HCT116 (cell line): ENCODE measurements around the gene ABHD4. TPM values are rescaled to one million over a fixed set of nuclear protein-coding genes. Genes with fewer than 3 reads are reported as not detected.

ENCODE experiments used
- ATAC-seq: fragments of 200-7000 bp; cut with Tn5 transposase; 2 replicates; pipeline ENCODE4 v1.9.1; 2020; ENCODE audit warnings: mild to moderate bottlenecking, moderate library complexity
- BruUV-seq: library from RNA; stranded (reverse); fragments of 400-500 nt; replicated peaks from 2 replicates; lab custom pipeline; 2021; lab: Mats Ljungman, UMichigan
- CTCF ChIA-PET: fragments of 300-600 bp; sonication (Branson Sonifier 250); formaldehyde crosslinking; loops from one replicate; lab custom pipeline; 2021; ENCODE audit warnings: antibody characterized with exemption; lab: Charles Lee
- POLR2A ChIA-PET: fragments of 300-600, 350-600 bp; sonication (Branson Sonifier 250); formaldehyde crosslinking; loops from one replicate; lab custom pipeline; 2021; ENCODE audit warnings: antibody characterized with exemption; lab: Charles Lee
- RAD21 ChIA-PET, 2 experiments: fragments of 300-600 bp; sonication (Branson Sonifier 250); formaldehyde crosslinking; loops; one replicate each; lab custom pipeline; 2023; ENCODE audit warnings: low total read pairs in 2 of 2; ENCODE audit not compliant: uncharacterized antibody in 2 of 2, unreplicated experiment in 2 of 2, low non-redundant PET in 1 of 2; lab: Charles Lee
- DNase-seq: peaks from one replicate; pipeline ENCODE4 v3.0.0-alpha.2; 2010; ENCODE audit warnings: low read depth, low spot score
- H2AFZ ChIP-seq: fragments of 200-600 bp; shearing (Covaris generic), sonication (generic); 2 replicates; pipeline ENCODE4 v1.6.1; 2017; ENCODE audit warnings: low read depth, mixed run types, mixed read lengths, antibody characterized with exemption, low read length; ENCODE audit not compliant: poor library complexity, severe bottlenecking
- H3K27ac ChIP-seq: 2 replicates; pipeline ENCODE4 v1.5.1; 2012; ENCODE audit warnings: low read depth, low read length
- H3K27me3 ChIP-seq: fragments of 200-600 bp; sonication (generic); 2 replicates; pipeline ENCODE4 v1.6.1; 2016; ENCODE audit warnings: mixed run types, low read length, mixed read lengths; ENCODE audit not compliant: insufficient read depth
- H3K36me3 ChIP-seq, 2 experiments: fragments of 200-500 bp in 1 of 2; fragments of 200-600 bp in 1 of 2; sonication (Bioruptor generic) in 1 of 2; sonication (generic) in 1 of 2; 2 replicates each; pipeline versions ENCODE4 v1.5.1 to v1.6.1; 2014 to 2016; ENCODE audit warnings: low read length in 2 of 2, inconsistent platforms in 1 of 2, mixed read lengths in 1 of 2, mixed run types in 1 of 2; ENCODE audit not compliant: insufficient read depth in 2 of 2, control insufficient read depth in 1 of 2
- H3K4me1 ChIP-seq, 2 experiments: fragments of 200-600 bp in 1 of 2; sonication (generic) in 1 of 2; 2 replicates each; pipeline versions ENCODE4 v1.5.1 to v1.6.1; 2012 to 2017; ENCODE audit warnings: low read length in 2 of 2, inconsistent platforms in 1 of 2, mild to moderate bottlenecking in 1 of 2, mixed read lengths in 1 of 2, mixed run types in 1 of 2, moderate library complexity in 1 of 2; ENCODE audit not compliant: insufficient read depth in 2 of 2, control insufficient read depth in 1 of 2
- H3K4me2 ChIP-seq: fragments of 200-600 bp; sonication (generic); 2 replicates; pipeline ENCODE4 v1.6.1; 2017; ENCODE audit warnings: mixed run types, low read length, mixed read lengths
- H3K4me3 ChIP-seq, 2 experiments: fragments of 200-600 bp in 1 of 2; sonication (generic) in 1 of 2; replicated peaks in 1 of 2; 2 replicates each; pipeline ENCODE4 v1.5.1; 2011 to 2016; ENCODE audit warnings: low read length in 2 of 2, control low read depth in 1 of 2, low read depth in 1 of 2, mild to moderate bottlenecking in 1 of 2, mixed read lengths in 1 of 2, mixed run types in 1 of 2
- H3K79me2 ChIP-seq: fragments of 200-600 bp; sonication (generic); 2 replicates; pipeline ENCODE4 v1.6.1; 2017; ENCODE audit warnings: mild to moderate bottlenecking, mixed run types, low read length, moderate library complexity, mixed read lengths; ENCODE audit not compliant: insufficient read depth
- H3K9ac ChIP-seq: fragments of 200-600 bp; sonication (generic); 2 replicates; pipeline ENCODE4 v1.6.1; 2016; ENCODE audit warnings: low read length, mixed read lengths
- H3K9me2 ChIP-seq: fragments of 200-600 bp; sonication (generic), shearing (Covaris generic); 2 replicates; pipeline ENCODE4 v1.6.1; 2017; ENCODE audit warnings: mixed run types, mild to moderate bottlenecking, moderate library complexity; ENCODE audit not compliant: insufficient read depth
- H3K9me3 ChIP-seq, 2 experiments: fragments of 200-500 bp in 1 of 2; fragments of 200-600 bp in 1 of 2; sonication (Bioruptor generic) in 1 of 2; sonication (generic) in 1 of 2; 2 replicates each; pipeline ENCODE4 v1.6.1; 2014 to 2017; ENCODE audit warnings: low read length in 2 of 2, mixed read lengths in 2 of 2, inconsistent platforms in 1 of 2, low read depth in 1 of 2, mild to moderate bottlenecking in 1 of 2, mixed run types in 1 of 2, moderate library complexity in 1 of 2; ENCODE audit not compliant: control insufficient read depth in 1 of 2, insufficient read depth in 1 of 2
- H4K20me1 ChIP-seq: fragments of 200-600 bp; sonication (generic), shearing (Covaris generic); 2 replicates; pipeline ENCODE4 v1.6.1; 2017; ENCODE audit warnings: mixed run types, mild to moderate bottlenecking, moderate library complexity; ENCODE audit not compliant: insufficient read depth
- ATF3 ChIP-seq: IDR thresholded peaks from 2 replicates; pipeline ENCODE4 v1.6.1; 2012
- CEBPB ChIP-seq: IDR thresholded peaks from 2 replicates; pipeline ENCODE4 v1.6.1; 2012; ENCODE audit warnings: low read depth
- EGR1 ChIP-seq: IDR thresholded peaks from 2 replicates; pipeline ENCODE4 v1.6.1; 2012; ENCODE audit warnings: low read depth
- ELF1 ChIP-seq: IDR thresholded peaks from 2 replicates; pipeline ENCODE4 v1.6.1; 2012; ENCODE audit warnings: low read depth, borderline replicate concordance
- FOSL1 ChIP-seq: IDR thresholded peaks from 2 replicates; pipeline ENCODE4 v1.6.1; 2012; ENCODE audit warnings: low read depth
- POLR2A ChIP-seq: IDR thresholded peaks from 2 replicates; pipeline ENCODE4 v1.7.0; 2011; ENCODE audit warnings: borderline replicate concordance; ENCODE audit not compliant: insufficient read depth, insufficient read length; ENCODE audit errors: extremely low read depth
- POLR2AphosphoS5 ChIP-seq: IDR thresholded peaks from 2 replicates; pipeline ENCODE4 v1.6.1; 2011; ENCODE audit warnings: mild to moderate bottlenecking, low read depth, low read length, moderate library complexity
- SIN3A ChIP-seq: IDR thresholded peaks from 2 replicates; pipeline ENCODE4 v1.6.1; 2012; ENCODE audit warnings: low read depth
- SP1 ChIP-seq: IDR thresholded peaks from 2 replicates; pipeline ENCODE4 v1.6.1; 2012; ENCODE audit warnings: low read depth
- SRF ChIP-seq: IDR thresholded peaks from 2 replicates; pipeline ENCODE4 v1.6.1; 2012; ENCODE audit warnings: low read depth
- TCF7L2 ChIP-seq: IDR thresholded peaks from 2 replicates; pipeline ENCODE4 v1.7.0; 2011; ENCODE audit warnings: borderline replicate concordance, inconsistent platforms; ENCODE audit not compliant: insufficient read depth, insufficient read length; ENCODE audit errors: extremely low read depth
- YY1 ChIP-seq: IDR thresholded peaks from 2 replicates; pipeline ENCODE4 v1.6.1; 2011; ENCODE audit warnings: low read length, low read depth, moderate library complexity, mild to moderate bottlenecking; ENCODE audit not compliant: insufficient replicate concordance; ENCODE audit errors: extremely low read depth
- ZFX ChIP-seq: fragments of 450-650 bp; IDR thresholded peaks from 2 replicates; pipeline ENCODE4 v1.6.1; 2017
- ZNF274 ChIP-seq: fragments of 200-500 bp; sonication (Bioruptor generic); IDR thresholded peaks from 2 replicates; pipeline ENCODE4 v1.6.1; 2014; ENCODE audit warnings: mild to moderate bottlenecking, low read depth, low read length, inconsistent platforms
- intact Hi-C: fragments of 100-400 bp; cut with micrococcal nuclease; formaldehyde crosslinking; loops from 2 replicates; pipeline ENCODE4 v1.10.0; 2022
- total RNA-seq: library from RNA; stranded (reverse); gene quantifications from one replicate; pipeline ENCODE4 v1.2.1, GENCODE V29; 2021; ENCODE audit not compliant: unreplicated experiment
- TF ChIP-seq, protein P1 (sequence below): IDR thresholded peaks from 2 replicates; pipeline ENCODE4 v1.6.1; 2012; ENCODE audit warnings: low read depth

ABHD4 gene
- total RNA-seq, 1 experiment from 2014 or later = 9.4 TPM

DNA sequence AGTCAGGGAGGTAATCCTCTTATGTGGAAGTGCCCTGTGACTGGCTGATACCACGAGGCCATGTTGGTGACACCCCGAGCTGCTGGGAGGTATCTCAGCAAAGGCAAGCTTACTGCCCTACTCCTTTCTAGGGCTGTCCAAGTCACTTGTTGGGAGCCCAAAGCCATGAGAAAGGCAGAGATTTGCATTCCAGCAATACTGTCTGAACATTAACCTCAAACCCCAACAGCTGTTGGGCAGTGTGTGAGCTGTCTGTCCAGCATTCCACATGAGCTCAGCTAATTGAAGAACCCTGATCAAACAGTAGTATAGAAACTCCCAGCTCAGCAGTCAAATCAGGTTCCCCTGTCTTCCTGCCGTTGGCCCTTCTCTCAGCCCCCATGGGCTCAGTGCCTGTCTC is 9.2 kb downstream of the ABHD4 start:
- no peaks in the 10 kb centered on the region for H4K20me1 ChIP-seq
- ChIA-PET RAD21 (no interaction called here), CTCF (interaction anchor here (1.0 kb wide), 1 partner anchor 10 kb away, joined by 3 read pairs; the partner anchor contains the start of gene ABHD4), POLR2A (interaction anchor here (1.6 kb wide), 1 partner anchor 18 kb away, joined by 4 read pairs; the partner anchor contains the start of gene DAD1)
- no TSS peak for BruUV-seq
- H3K27ac ChIP-seq = no peak overlapping the region
- no peaks in the 10 kb centered on the region for H3K79me2 ChIP-seq
- no peak overlapping the region for H2AFZ ChIP-seq
- no peak overlapping the region for H3K4me3 ChIP-seq
- TF ChIP-seq POLR2AphosphoS5 (no peak), ELF1 (no peak), TCF7L2 (no peak), EGR1 (no peak), SP1 (no peak), ATF3 (no peak), SIN3A (no peak), ZNF274 (no peak), CEBPB (no peak)
- peaks cover 9 to 16% of the 10 kb centered on the region in 2 experiments; a peak in 3 of 4 replicates for H3K4me1 ChIP-seq
- H3K27me3 ChIP-seq = no peaks in the 10 kb centered on the region
- H3K9me3 ChIP-seq = no peaks in the 10 kb centered on the region
- peaks cover 0 to 2% of the 10 kb centered on the region in 2 experiments; a peak in 2 of 4 replicates for H3K36me3 ChIP-seq
- no peak for DNase-seq
- intact Hi-C loops = no loop called here
- no peak for ATAC-seq
- H3K9me2 ChIP-seq = no peaks in the 10 kb centered on the region
- H3K9ac ChIP-seq = no peak overlapping the region
- no peak overlapping the region for H3K4me2 ChIP-seq

DNA sequence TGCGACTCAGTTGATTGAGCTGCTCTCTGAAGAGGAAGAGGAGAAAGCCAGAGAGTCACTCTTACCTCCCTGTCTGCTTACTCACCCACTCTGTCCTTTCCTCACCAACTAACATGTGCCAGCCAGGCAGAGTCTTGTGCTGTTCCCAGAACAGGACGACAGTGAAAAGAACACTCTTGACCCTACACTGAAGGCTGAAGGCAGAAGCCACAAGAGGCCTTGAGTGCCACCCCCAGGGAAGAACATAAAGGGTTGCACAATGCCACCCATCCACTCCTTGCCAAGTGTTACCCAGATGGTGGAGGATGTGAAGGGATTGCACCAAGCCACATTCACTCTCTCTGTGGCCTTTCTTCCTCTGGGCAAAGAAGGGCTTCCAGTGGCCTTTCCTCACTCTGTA is 12.8 kb downstream of the ABHD4 start:
- ATAC-seq (no peak), DNase-seq (no peak)
- Histone ChIP-seq H3K9me2 (no peaks in the 10 kb centered on the region), H3K27ac (no peak overlapping the region), H3K4me3 (no peak overlapping the region), H3K4me1 (peaks cover 17 to 23% of the 10 kb centered on the region in 2 experiments), H3K4me2 (no peak overlapping the region), H3K79me2 (no peaks in the 10 kb centered on the region), H4K20me1 (no peaks in the 10 kb centered on the region), H3K27me3 (no peaks in the 10 kb centered on the region), H3K9me3 (no peaks in the 10 kb centered on the region), H3K36me3 (peaks cover 0 to 2% of the 10 kb centered on the region in 2 experiments; a peak in 1 of 4 replicates), H3K9ac (no peak overlapping the region), H2AFZ (no peak overlapping the region)
- no TSS peak for BruUV-seq
- intact Hi-C loops = no loop called here
- RAD21 ChIA-PET = no interaction called here
- CTCF ChIA-PET = no interaction called here
- POLR2A ChIA-PET = no interaction called here
- TF ChIP-seq, protein P1, sequence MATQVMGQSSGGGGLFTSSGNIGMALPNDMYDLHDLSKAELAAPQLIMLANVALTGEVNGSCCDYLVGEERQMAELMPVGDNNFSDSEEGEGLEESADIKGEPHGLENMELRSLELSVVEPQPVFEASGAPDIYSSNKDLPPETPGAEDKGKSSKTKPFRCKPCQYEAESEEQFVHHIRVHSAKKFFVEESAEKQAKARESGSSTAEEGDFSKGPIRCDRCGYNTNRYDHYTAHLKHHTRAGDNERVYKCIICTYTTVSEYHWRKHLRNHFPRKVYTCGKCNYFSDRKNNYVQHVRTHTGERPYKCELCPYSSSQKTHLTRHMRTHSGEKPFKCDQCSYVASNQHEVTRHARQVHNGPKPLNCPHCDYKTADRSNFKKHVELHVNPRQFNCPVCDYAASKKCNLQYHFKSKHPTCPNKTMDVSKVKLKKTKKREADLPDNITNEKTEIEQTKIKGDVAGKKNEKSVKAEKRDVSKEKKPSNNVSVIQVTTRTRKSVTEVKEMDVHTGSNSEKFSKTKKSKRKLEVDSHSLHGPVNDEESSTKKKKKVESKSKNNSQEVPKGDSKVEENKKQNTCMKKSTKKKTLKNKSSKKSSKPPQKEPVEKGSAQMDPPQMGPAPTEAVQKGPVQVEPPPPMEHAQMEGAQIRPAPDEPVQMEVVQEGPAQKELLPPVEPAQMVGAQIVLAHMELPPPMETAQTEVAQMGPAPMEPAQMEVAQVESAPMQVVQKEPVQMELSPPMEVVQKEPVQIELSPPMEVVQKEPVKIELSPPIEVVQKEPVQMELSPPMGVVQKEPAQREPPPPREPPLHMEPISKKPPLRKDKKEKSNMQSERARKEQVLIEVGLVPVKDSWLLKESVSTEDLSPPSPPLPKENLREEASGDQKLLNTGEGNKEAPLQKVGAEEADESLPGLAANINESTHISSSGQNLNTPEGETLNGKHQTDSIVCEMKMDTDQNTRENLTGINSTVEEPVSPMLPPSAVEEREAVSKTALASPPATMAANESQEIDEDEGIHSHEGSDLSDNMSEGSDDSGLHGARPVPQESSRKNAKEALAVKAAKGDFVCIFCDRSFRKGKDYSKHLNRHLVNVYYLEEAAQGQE = no peak
- no peak for TF ChIP-seq FOSL1
- no peak for TF ChIP-seq POLR2A
- TF ChIP-seq ATF3 = no peak
- no peak for TF ChIP-seq SRF
- TF ChIP-seq YY1 = no peak
- TF ChIP-seq ZFX = no peak
- no peak for TF ChIP-seq SIN3A
- TF ChIP-seq ZNF274 = no peak
